HFF-Myc (cell line): Measurements from ENCODE around the gene CEP295NL.
"Not testable (repeated sequence)": the region's sequence is repeated elsewhere in the genome, so short reads cannot be mapped to it uniquely, and the experiment has no call there.

Source experiments
- DNase-seq: peaks from one replicate; pipeline ENCODE4 v3.0.0-alpha.2; 2011; ENCODE audit warnings: low read depth; ENCODE audit errors: extremely low read depth
- H3K4me3 ChIP-seq: replicated peaks from 2 replicates; pipeline ENCODE4 v1.5.1; 2011; ENCODE audit warnings: low read depth, mild to moderate bottlenecking, control low read depth, low read length
- TF ChIP-seq, protein P1 (sequence below): IDR thresholded peaks from 2 replicates; pipeline ENCODE4 v1.5.1; 2012; ENCODE audit warnings: mild to moderate bottlenecking, low read depth, low read length, control low read depth; ENCODE audit errors: missing control alignments

The CEP295NL gene

DNA sequence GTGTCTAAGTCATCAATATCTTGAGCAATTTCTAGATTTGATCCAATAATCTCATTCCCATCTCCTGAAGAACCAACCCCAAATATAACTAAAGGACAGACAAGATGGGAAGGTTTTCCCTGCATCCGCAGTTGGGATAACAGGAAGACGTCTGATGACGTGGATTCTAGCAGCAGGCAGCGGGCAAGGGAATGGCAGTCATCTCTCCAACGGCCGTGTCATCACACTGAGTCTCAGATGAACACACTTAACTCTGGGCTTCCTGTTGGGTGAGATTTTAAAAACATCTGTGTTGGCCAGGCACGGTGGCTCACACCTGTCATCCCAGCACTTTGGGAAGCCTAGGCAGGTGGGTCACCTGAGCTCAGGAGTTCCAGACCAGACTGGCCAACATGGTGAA lies 43.1 kb upstream of the CEP295NL start:
- TF ChIP-seq, protein P1, sequence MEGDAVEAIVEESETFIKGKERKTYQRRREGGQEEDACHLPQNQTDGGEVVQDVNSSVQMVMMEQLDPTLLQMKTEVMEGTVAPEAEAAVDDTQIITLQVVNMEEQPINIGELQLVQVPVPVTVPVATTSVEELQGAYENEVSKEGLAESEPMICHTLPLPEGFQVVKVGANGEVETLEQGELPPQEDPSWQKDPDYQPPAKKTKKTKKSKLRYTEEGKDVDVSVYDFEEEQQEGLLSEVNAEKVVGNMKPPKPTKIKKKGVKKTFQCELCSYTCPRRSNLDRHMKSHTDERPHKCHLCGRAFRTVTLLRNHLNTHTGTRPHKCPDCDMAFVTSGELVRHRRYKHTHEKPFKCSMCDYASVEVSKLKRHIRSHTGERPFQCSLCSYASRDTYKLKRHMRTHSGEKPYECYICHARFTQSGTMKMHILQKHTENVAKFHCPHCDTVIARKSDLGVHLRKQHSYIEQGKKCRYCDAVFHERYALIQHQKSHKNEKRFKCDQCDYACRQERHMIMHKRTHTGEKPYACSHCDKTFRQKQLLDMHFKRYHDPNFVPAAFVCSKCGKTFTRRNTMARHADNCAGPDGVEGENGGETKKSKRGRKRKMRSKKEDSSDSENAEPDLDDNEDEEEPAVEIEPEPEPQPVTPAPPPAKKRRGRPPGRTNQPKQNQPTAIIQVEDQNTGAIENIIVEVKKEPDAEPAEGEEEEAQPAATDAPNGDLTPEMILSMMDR: no peak
- DNase-seq: no peak
- H3K4me3 ChIP-seq: no peak overlapping the region

DNA sequence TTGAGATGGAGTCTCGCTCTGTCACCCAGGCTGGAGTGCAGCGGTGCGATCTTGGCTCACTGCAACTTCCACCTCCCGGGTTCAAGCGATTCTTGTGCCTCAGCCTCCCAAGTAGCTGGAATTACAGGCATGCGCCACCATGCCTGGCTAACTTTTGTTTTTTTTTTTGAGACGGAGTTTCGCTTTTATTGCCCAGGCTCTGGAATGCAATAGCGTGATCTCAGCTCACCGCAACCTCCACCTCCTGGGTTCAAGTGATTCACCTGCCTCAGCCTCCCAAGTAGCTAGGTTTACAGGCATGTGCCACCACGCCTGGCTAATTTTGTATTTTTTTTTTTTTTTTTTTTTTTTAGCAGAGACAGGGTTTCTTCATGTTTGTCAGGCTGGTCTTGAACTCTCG lies 42.5 kb upstream of the CEP295NL start:
- H3K4me3 ChIP-seq, DNase-seq: not testable (repeated sequence)

DNA sequence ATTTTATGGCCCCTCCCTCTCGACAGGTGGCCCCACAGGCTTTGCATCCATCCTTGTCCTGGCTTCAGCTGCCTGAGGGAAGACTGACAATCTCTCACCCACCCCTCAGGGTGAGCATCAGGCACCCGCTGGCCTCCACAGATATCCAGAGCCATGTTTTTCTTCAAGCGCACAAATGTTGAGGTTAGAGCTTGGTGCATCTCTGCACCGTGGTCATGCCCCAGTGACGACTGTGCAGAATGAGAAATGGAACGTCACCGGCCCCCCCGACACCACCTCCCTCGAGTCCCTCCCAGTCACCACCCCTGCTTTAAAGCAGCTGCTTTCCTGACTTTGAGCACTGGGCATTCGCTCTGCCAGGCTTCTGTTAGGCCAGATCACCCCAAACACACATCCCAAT lies 42.0 kb upstream of the CEP295NL start:
- DNase-seq: no peak
- TF ChIP-seq, protein P1: no peak
- no peak overlapping the region for H3K4me3 ChIP-seq

DNA sequence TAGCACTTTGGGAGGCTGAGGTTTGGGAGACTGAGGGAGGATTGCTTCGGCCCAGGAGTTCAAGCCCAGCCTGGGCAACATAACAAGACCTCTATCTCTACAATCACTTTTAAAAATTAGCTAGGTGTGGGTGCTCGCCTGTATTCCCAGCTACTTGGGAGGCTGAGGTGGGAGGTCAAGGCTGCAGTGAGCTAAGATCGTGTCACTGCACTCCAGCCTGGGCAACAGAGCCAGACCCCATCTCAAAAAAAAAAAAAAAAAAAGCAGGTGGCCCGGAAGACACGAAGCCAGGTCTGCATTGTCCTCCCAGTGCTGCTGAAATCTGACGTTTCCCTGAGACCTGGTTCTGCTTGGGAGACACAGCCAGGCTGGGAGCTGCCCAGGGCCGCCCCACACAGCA lies 41.0 kb upstream of the CEP295NL start:
- H3K4me3 ChIP-seq: no peak overlapping the region
- TF ChIP-seq, protein P1: no peak

DNA sequence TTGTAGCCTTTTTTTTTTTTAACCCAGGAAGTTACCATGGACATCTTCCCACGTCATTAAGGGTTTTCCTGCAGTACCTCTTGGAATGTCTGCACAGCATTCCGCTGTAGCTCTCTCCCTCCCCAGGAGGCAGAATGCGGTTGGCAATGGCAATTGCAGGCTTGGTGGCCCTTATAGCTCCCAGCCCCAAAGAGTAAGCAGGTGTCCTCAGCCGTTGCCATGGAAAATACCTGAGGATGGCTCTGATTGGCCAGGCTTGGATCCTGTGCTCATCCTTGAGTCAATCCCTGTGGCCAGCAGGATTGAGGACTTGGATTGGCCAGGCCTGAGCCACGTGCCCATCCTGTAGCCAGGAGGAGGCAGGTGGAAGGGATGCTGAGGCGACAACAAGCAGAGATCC lies 37.7 kb upstream of the CEP295NL start:
- DNase-seq: no peak
- TF ChIP-seq, protein P1: no peak
- no peak overlapping the region for H3K4me3 ChIP-seq

More for the DNA sequence above, 41.0 kb upstream of the CEP295NL start:
- no peak for DNase-seq

DNA sequence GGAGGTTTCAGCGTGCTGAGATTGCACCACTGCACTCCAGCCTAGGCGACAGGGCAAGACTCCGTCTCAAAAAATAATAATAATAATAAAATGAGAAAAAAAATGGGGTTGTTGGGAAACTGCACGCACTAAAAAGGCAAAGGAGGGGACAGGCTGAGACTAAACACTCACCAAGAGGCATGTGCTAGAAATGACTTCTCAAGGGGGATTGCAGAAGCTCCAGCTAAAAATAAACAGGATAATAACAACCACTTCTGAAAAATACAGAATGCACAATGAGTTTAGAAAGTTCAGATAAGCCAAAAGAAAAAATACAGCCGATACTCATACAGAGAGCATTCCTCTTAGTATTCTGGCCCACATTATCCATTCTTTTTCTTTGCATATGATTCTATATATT lies 37.3 kb upstream of the CEP295NL start:
- H3K4me3 ChIP-seq: no peak overlapping the region
- TF ChIP-seq, protein P1: no peak
- DNase-seq: no peak

DNA sequence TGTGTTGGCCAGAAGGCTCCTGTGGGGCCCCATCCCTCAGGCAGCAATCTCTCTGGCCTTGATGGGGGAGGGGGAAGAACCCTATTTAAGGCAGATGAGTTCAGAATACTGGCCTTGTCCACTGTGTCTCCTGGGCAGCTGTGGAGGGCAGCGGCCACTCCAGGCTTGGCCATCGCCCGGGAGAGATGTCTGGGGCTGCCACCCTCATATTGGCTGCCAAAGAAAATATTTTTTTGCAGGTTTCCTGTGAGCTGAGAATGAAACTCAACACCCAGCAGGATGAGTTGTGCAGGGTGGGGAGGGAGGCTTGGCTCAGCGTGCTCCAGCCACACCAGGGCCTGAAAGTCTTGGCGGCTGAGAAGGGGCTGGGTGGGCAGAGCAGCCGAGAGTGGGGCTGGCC lies 36.6 kb upstream of the CEP295NL start:
- DNase-seq: no peak
- TF ChIP-seq, protein P1: no peak
- no peak overlapping the region for H3K4me3 ChIP-seq
